ENCODE measurements around the gene PRDM16.

The PRDM16 gene

DNA sequence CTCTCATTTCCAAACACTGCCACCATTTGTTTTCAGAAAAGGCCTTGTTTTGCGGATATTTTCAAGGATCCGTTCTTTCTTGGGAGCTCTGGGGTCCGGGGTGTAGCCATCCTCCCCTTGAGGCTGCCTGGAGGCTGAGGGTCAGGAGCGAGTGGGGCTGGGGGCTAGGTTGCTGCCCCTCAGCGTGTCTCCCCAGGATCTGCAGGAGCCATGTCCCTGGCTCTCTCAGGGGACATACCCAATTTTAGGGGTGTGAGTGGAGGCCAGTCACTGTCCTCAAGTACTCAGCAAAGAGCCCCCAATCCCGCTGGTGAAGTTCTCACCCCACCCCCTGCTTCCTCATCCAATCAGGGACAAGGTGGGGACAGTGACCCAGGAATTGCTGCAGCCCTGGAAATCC, 15.0 kb upstream of the PRDM16 start:
- no peak for DNase-seq (ENCODE audit: low spot score)

DNA sequence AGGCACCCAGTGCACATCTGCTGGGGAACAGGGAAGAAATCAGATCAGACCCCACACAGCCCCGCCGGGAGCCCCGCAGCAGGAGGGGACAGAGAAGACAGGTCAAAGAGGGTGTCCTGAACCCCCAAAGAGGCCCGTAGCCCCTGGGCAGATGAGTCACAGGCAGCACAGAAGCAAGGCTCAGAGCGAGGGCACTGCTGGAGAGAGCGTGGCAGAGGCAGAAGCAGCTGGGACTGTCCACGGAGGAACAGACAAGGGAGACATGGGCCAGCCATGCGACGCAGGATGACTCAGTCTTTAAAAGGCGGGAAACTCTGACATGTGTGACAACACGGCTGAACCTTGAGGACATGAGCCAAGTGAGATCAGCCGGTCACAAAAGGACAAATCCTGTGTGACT, 14.5 kb upstream of the PRDM16 start:
- DNase-seq (ENCODE audit: low spot score) = no peak

DNA sequence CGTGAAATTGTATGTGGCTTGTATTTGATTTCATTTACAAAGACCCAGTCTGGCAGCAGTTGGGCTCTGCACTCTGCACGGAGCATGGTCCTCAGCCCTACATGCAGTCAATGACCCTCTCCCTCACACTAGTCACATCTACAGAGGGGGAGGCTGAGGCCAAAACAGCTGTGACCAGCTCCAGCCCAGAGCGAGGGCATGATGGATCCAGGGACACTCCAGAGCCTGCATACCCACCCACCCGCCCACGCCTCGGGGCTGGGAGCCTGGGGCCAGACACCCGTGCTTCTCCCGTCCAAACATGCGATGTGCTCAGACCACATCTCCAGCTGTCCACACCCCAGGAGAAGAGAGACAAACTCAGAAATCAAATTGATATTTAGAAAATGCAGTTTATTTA, 14.0 kb upstream of the PRDM16 start:
- DNase-seq (ENCODE audit: low spot score) = no peak

DNA sequence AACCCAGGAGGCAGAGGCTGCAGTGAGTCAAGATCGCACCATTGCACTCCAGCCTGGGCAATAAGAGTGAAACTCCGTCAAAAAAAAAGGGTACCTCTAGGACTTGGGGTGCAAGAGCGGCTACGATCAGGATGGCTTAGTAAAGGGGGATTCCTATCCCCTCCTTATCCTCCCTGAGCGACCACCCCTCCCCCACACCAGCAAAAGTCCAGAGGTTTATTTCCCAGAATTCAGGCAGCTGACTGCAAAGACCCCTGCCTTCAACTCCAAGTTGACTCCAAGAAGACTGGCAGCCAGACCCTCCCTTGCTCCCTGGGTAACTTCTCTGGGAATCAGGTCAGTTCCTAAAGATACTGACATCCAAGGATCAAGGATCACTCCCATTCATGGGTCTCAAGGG, 12.4 kb upstream of the PRDM16 start:
- no peak for DNase-seq (ENCODE audit: low spot score)

DNA sequence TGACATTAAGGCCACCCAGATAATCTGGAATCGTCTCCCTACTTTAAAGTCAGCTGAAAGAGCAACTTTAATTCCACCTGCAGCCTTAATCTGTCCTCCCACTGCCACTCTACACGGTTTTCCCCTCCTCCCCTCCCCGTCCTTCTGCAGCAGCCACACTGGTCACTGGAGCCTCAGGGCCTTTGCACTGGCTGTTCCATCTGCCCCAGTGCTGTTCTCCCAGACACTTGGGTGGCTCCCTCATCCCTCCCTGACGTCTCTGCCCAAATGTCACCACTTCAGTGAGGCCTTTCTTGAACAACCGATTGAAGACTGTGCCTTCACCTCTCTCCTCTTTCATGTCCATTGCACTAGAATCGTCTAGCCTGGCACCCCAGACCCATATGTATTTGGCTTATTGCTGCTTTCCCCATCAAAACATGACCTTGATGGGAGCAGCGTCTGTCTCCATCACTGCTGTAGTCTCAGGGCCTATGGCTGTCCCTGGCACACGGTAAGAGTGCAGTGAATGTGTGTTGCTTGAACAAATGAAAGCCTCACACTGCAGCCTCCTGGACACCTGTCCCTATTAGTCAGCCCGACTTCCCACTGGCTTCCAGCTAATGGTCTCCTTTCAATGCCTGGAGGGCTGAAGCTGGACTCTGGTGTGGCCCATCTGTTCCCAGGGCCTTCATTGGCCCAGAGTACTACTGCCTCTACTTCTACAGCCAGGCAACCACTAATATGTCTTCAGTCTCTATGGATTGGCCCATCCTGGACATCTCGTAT, 10.6 kb upstream of the PRDM16 start:
- no peak for DNase-seq (ENCODE audit: low spot score)

DNA sequence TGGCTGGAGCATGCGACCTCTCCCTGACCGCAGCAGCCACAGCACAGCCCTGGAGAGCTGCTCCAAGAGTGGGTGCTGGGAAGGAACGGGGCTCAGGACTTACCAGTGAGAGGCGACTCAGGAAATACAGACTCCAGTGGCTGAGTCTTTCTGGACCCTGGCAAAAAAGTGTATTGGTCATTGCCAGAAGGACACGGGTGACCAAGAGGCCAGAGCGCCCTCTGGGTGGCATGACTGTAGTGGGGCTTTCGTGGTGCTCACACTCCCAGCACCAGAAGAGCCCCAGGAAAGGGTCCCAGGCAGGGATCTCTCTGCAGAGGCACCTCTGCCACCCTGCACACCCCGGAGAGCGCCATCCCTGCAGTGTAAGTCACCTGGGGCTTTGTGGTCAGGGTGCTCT, 8.9 kb upstream of the PRDM16 start:
- no peak for DNase-seq (ENCODE audit: low spot score)

DNA sequence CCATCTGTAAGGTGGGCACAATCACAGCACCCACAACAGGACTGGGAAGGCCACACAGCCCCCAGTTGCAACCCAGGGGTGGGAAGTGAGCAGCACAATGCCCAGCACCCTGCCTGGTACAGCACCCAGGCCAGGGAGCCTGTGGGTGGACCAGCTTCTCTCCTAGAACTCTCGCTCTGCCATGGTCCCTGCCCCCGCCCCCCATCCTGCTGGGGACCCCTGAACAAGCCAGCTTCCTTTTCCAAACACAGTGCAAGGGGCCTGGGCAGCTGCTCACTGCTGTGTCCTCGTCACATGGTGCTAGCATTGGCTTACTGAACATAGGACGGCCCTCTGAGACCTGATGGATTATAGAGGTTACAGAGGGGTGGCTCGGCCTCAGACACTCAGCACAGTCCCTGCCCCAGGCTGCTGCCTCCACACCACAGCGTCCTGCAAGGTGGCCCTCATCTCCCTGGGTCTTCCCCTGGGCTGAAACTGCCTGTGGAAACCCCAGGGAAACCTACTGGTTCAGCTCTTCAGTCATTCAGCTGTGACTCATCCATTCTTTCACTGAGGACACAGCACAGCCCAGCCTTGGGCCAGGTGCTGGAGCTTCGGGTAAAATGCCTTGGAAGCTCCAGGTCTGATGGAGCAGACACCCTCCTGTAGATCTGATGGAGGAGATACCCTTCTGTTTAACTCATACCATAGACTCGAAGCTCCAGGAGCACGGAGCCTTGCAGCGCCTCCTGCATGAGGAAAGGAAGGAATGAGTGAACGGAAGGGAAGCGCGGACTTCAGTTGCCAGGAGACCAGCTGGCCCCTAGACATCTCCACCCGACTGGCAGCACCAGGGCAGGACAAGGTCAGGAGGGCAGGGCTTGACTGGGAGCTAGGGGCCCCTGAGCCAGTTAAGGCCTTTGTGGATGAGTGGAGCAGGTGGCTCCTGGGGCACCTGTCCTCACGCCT, 8.1 kb upstream of the PRDM16 start:
- DNase-seq (ENCODE audit: low spot score) = no peak

DNA sequence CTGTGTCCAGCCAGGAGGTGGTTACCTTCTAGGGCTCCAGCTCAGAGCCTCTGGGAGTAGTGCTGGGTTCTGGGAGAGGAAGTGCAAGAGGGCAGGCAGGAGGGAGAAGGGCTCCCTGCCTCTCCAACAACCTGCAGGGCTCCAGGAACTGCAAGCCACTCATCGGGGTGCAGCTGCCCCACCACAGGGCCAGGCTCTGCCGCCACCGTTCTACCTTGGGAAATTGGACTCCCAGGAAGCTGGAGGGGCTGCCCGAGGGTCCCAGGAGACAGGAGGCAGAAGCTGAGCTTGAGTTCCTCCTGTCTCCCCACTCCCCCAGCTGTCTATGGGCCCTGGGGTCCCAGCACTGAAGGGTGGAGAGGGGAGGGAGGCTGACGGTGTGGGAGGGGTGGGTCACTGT, 7.4 kb upstream of the PRDM16 start:
- DNase-seq (ENCODE audit: low spot score) = no peak

DNA sequence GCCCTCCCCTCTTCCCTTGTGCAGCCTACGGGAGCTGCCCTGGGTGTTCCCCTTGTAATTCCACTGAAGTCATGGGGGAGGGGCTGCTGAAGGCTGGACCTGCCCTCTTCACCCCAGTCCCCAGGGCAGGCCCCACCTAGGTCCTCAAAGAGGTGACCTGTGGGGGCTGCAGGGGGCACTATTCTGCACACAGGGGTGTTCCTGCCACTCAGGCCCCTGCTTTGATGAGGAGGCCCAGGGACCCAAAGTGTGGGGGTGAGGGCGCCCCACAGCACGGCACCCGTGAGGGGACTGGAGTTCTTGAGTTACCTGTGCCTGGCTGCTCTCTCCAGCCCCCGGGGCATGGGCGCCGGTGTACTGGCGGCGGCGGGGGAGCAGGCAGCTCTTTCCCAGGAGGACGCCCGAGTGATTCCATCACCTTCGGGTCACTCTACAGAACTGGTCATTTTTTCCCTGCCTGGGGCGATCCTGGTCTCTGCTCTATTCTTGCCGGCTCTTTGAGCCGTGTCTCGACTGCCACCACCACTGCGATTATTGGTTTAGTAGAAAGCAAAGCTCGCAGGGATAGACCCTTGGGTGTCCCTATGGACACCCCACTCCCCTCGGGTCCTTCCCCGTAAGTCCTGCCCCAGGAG, 6.9 kb upstream of the PRDM16 start:
- no peak for DNase-seq (ENCODE audit: low spot score)

DNA sequence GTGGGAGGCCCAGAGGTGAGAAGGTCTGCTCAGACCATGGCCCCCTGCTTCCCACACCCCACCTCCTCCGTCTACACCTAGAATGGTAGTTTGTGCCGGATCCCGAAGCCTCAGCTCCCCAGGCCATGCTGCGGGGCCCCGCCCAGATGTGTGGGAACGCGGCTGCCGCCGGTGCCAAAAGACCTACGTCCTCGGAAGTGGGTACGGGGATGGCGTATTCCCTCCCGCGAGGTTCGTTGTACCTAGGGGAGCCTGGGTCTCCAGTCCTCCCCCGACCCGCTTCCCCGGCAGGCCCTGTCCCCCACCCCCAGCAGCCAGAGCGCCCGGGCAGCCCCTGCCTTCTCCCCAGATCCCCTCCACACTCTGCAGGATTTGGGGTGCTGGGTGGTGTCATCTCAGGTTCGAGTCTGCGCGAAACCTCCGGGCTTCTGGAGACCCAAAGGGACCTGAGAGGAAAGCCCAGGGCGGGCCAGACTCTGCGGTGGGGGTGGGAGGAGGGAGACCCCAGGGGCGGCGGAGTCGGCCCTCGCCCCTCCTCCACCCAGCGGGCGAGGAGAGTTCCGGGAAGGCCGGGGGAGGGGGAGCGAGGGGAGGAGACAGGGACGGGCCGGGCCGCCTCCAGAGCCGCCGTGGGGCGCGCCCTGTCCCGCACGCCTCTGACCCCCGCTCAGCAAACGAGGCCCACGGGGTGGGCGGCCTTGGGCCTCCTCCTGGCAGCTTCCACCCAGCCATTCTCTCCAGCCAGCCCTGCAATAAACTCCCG, 6.2 kb upstream of the PRDM16 start:
- DNase-seq (ENCODE audit: low spot score) = no peak

DNA sequence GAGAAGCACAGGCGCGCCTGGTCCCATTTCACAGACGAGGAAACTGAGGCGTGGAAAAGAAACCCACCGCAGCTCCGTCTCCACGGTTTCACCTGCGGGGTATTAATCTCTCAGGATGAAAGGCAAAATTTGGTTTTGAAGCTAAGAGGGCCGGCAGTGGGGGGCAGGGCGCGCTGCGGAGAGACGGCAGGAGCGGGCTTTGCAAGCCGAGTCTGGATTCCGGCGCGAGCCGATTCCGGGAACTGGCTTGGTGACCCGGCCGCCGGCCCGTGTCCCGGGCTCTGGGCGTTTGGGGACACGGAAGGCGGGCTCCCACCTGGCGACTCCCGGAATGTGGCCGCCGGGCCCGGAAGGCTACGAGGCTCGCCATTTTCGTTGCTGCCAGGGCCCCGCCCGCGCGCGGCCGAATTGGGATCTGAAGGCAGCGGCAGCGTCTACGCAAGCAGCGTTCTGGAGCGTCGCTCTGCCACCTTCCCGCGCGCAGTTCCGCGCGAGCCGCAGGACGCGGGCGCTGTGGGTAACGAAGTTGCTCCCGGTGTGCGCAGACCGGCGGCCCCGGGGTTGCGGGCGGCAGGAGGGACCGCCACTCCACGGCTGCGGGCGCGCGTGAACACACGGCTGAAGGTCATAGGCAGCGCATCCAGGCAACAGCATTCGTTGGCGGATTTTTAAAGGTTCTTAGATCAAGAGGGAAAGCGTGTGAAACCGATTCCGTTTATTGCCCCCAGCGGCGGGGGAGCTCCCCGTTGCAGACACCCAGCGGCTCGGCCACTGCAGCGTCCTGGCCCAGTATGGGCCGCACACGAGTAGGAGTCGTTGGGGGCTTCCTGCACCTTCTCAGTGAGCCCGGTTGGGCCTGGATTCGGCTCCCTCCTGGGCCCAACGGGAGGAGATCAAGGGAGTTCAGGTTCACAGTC, 5.4 kb upstream of the PRDM16 start:
- no peak for DNase-seq (ENCODE audit: low spot score)

DNA sequence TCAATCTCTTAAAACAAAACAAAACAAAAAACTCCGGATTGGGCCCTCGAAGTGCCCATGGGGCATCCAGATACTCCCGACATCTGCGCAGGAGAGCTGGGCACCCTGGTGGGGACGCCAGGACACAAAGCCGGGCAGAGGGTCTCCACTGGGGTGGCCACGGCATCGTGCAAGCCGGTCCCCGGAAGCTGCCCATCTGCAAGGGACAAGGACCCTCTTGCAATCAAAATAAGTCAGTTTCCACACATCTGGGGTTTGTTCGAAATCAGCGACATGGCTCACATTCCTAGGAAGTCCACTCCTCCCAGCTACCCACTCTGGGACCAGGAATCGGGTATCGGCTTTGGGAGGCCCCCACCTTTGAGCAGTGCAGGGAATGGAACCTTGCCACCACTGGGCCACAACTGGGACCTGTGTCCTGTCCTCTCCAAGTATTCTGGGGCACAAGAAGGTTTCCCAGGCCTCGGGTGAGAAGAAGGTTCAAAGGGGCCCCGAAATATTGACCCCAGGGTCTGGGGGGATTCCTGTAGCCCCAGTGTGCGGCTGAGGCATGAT, 4.6 kb upstream of the PRDM16 start:
- no peak for DNase-seq (ENCODE audit: low spot score)

DNA sequence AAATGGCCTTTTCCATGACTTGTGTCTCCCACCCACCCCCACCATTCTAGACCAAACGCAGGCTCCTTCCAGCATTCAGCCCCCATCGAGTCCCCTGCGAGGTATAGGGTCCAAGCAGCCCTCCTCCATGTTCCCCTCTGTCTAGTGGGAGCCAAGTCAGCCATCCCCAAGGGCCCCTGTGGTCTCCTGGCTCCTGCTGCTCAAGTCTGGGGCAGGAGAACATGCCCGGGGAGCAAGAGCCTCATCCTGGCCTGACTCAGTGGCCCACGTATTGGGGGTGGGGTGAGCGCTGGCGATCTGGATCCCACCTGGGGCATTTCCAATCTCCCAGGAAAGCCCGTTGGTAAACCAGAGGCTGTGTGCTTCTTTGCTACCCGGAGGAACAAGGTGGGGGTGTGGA, 4.1 kb upstream of the PRDM16 start:
- no peak for DNase-seq (ENCODE audit: low spot score)

DNA sequence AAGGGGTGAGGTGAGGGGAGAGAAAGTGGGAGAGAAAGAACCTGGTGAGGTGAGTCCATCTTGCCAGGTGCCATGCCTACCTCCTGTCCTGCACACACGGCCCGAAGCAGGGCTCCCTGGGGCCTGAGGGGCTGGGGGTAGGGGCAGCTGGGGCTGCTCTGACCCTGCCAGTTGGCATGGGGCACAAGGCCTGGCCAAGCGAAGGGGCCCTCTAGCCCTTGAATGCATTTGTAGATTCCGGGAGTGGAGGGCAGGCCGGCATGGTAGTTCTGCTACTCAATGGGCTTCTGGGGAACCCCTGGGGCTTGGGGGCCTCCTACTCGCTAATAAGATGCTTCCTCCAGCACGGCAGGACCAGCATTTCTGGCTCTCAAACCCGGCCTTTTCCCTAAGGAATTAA, 3.6 kb upstream of the PRDM16 start:
- no peak for DNase-seq (ENCODE audit: low spot score)

DNA sequence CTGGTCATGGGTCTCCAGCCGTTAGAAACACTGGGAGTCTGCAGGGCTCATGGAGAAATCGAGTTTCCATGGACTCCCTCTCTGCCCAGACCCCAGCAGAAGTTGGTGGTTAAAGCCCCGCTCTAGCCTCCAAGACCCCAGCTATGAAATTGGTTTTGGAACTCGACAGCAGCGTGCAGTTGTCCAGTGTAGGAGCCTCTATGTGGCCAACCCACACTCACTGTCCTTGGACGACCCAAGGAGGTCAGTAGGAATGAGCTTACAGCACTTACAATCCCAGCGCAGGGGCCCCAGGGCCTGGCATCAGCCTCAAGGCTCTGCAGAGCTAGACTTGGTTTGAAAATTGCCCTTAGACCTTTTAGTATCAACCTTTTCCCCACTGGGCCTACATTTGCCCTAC, 3.2 kb upstream of the PRDM16 start:
- no peak for DNase-seq (ENCODE audit: low spot score)

DNA sequence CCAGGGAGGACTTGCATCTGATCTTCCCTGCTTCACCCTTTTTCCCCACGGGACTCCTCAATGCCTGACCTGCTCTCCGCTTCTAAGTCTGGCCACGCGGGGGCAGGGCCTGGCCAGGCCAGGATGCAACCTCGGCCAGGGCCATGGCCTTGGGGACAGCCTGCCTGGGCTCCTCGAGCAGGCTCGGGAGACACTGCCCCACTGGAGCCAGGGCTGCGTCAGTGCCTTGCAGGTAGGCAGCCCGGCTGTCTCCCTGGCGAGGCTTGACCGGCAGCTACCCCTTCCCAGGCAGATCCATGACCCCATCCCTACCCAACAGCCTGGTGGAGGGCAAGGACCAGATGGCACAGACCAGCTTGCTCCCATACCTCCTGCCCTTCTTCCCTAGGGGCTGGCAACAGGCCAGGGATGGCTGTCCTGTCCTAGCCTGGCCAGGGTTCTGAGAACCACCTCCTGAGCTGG, 2.7 kb upstream of the PRDM16 start:
- DNase-seq (ENCODE audit: low spot score) = no peak

DNA sequence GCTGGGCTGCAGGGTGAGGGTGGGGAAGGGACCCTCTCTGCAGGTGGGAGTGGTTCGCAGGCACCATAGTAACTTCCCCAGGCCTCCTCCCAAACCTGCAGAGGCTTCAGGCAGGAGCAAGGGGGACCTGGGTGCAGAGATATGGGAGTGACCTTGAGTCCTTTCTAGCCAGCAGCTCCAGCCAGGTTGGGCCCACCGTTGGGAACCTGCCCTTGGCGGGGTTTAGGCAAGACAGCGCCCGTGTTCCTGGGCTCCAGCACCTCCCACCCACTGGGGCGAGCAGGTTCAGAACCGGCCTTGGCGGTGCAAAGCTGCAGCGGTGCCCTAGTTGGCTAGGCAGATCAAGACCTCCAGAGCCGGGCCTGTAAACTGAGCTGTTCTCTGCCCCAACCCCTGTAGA, 2.2 kb upstream of the PRDM16 start:
- DNase-seq (ENCODE audit: low spot score) = no peak

DNA sequence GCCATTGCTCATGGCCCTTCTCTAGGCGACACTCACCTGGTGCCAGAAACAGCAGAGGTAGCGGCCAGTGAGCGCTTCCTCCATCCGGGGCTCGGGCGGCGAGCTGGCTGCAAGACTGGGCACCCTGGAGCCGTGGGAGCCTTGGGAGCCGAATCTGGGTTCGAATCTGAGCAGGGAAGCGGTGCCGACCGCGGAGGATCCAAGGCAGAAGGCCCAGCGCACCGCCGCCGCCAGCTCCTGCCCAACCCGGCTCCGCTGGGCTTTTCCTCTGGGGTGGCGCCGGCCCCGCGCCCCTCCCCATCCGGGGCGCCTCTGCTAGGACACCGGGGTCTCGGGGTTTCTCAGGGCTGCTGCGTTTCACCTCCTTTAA, 1.7 kb upstream of the PRDM16 start:
- no peak for DNase-seq (ENCODE audit: low spot score)

DNA sequence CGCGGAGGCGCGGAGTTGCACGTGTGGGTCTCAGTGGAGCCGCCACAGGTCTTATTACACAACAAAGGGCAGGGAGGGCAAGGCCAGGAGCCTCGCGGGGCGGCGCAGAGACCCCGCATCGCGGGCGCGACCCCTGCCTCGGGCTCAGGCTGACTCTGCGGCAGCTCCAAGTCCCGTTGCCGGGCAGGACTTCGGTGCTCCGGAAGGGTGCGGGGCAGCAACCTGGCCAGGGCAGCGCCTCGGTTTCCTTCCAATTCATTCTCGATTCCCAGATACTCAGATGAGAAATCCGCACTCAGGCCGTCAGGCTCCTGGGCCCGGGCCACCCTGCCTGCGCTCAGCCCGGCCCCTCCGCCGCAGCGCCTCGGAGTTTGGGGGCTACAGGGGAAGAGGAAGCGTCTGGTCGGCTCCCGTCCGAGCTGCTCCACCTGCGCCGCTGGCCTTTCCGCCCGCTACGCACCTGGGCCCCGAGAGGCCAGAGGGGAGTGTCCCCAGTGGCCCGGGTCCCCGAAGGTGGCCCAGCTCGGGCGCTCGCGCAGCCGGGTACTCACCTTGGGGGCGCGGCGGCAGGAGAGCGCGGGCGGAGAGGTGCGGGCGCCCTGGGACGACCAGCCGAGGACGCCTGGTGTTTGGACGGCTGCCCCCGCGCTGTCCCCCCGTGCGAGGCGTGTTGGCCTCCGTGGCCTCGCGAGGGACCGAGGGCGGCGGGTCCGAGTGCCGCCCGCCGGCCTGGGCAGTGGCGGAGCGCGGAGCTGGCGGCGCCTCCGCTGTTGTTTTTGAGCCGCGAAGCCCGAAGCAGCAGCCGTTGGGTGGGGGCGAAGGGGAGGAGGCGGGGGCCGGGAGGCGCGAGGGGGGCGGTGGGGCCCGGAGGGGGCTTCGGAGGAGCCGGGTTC, 1.1 kb upstream of the PRDM16 start:
- no peak for DNase-seq (ENCODE audit: low spot score)

Measured in putamen (tissue), 1 donor.